GDM1 (cell line): ENCODE data around the gene LRRC73.
A peak's percentile ranks its signal among the peaks of the same experiment; 100 is the strongest.
"Not testable (repeated sequence)": the region's sequence is repeated elsewhere in the genome, so short reads cannot be mapped to it uniquely, and the experiment has no call there.

ENCODE experiments used
- DNase-seq: peaks from one replicate; lab custom pipeline; 2025; lab: John Stamatoyannopoulos, UW

The LRRC73 gene

GRCh38 chr6:43492673-43493072 is 17.5 kb downstream of the LRRC73 start:
- DNase-seq = no peak

DNA sequence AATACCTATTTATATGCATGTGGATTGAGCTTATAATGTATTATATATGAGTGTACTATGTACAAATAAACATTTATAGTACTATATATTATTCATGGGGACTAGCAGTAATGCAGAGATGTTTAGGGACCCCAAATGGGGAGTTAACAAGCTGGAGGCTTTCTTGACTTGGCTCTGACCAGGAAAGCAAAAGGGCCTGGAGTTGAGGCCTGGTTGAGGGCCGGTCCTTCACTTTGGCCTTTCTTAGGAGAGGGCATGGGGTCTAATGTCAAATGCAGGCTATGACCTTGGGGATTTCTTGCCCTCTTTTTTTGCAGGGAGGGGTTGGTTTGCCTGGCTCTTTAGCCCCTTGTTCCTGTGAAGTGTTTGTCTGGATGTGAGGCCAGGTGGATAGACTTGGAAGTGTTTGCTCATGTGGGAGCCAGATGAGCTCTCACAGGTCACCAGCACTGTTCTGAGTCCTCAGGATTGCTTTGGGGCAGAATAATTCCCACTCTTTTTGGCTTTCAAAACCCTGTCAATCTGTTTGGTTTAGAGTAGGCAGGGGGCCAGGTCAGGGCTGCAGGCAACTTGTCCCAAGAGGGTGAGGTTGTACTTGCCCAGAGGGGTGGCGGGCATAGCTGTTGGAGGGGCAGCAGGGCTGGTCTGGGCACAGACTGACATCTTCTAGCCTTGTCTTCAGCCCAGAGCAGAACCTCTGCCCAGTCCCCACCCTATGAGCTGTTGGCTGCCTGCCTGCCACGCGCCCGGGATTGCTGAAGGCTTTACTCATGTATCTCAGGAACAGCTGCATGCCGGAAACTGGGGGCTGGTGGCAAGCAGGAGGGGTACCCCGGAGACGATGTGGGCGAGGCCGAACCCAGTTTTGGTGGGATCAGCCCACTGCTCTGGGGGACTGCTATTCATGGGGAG is 18.1 kb downstream of the LRRC73 start:
- no peak for DNase-seq

DNA sequence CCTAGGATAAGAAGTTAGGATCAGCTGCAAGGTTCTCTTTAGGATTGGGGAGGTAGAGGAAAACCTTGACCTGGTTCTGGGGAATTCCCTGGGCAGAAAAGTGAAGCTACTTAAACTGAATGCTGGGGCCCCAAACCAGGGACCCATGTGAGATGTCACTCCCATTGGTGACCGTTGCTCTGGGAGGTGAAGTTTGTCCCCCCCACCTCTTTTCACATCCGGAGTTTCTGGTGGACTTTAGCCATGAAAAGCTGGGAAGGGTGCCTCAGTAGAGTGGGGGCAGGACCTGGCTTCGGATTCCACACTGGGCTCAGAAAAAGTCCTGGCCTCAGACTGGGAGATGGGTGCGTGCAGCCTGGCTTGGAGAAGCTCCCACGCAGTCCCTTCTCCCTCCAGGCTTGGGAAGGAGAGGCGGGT is 19.6 kb downstream of the LRRC73 start:
- DNase-seq = no peak

DNA sequence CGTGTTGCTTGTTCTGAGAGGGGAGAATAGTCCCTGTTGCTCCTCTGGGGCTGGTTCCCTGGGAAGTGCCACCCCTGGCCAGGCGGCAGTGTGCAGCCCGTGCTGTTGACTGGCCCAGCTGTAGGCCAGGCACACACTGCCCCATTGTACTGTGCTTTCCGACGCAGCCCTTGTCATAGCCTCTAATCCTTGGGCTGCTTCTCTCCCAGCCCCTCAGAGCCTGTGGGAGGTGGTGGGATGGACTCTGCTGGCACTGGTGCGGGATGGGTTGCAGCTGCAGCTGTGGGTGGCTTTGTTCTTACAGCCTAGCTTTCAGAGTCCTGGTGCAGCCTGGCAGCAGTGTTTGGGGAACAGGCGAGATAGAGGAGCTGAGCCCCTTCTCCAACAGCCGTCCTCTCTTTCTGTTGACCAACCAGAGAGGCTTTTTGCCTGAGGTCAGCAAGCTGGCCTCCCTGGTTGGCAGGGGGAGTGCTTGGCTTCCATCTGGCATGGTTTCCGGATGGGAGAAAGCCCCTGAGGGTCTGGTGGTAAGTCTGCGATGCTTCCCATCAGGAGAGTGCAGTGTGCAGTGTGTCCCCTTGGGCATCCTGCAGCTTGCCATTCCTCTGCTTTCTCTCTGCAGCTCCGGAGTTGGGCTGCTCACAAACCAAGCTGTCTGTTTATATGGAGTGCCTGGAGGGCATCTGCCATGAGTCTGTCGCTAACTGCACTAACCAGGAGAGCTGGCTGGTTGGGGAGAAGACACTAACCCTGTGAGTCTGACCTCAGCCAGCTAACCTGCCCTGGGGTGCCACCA is 20.7 kb downstream of the LRRC73 start:
- DNase-seq = no peak

DNA sequence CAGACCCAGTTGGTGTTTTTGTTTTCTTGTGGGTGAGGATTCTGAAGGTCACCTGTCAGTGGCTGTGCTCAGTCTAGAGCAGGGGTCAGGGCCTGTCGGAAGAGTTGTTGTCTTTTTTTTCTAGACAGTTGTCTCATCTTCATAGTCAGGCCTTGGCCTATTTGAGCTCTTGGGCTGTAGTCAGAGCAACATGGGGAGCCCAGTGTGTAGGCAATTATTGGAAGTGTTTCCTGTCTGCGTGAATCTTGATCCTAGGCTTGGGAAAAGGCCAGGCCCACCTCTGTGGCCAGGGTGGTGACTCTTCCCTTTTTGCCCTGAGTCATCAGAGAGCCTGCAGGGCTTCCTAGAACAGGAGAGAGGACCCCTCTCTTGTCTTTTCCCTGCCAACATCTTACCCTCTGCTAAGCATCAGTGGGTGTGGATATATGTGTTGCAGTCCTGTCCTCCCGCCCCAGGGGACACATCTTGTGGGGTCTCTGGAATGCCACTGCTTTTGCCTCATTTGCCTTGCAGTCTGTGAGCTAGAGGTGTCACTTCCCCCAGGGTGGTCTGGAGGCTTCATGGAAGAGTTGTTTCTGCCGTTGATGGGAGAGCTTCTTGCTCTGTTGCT is 21.4 kb downstream of the LRRC73 start:
- no peak for DNase-seq

- DNase-seq = no peak
Observed at GRCh38 chr6:43481591-43482236, 28.4 kb downstream of the LRRC73 start.

DNA sequence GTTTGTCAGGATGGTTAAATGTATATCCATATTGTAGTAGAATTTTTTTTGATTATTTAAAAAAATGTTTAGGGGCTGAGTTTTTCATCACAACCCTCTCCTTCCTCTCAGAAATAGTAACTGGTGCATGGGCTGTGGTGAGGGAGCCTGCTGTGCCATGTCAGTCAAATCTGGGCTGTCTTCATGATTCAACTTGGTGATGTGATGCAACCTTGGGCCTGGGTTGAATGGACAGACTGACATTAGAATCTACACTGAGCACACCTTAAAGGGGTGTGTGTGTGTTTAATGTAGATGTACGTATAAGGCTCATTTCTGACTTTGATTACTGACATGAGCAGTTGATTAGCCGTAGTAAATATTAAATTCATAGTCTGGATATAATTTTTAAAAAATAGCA is 29.1 kb downstream of the LRRC73 start:
- DNase-seq = no peak

DNA sequence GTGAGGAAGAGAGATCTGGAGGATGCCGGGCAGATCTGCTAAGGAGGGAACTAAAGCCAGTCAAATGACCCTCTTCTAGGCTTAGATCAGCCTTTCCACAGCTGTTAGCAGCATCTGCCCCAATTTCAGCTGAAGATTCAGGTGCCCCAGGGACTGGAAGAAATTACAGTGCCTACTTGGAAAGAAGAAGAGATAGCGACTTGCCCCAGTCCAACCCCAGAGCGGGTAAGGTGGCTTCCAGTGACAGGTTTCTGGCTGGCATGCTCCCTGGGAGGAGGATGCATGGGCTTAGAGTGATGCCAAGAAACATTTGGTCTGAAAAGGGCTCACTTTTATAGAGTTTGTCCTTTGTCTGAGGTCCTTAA is 32.2 kb downstream of the LRRC73 start:
- no peak for DNase-seq

DNA sequence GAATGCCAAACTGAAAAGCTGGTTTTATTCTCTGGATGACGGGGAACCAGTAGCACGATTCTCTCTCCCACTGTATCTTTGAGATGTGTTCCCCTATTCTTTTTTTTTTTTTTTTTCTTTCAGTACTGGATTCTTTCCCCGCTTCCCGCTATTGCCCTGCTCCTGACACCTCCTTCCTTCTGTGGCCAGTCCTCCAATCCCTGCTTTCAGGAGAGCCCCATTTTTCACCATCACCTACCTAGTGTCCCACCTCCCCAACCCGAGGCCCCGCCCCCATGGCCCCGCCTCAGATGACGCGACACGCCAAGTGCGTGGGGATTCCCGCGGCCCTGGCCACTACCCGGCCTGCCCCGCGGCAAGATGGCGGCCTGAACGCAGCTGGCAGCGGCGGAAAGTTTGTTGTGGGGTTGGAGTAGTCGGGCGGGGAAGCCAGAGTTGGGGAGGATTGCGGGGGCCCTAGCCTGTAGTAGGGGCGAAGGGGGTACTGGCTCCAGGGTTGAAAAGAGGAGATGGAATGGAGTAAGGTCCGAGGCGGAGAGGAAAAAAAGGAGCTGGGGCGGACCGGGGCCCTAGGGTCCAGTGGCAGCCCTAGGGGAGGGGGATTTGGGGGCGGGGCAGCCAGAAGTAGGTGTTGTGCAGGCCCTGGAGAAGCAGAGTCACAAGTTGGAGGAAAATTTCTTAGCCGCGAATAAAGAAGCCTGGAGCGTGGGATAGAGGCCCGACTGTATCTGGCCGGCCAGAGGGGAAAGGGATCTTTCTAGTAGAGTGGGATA is 32.7 kb downstream of the LRRC73 start, which contains the start of gene TJAP1:
TJAP1 (plus strand) TSS at position 336 of the 773 bp plus-strand sequence. CDS start 21,432 bp downstream, outside the sequence.
- peak; percentile 71 for DNase-seq

- no peak for DNase-seq
Observed at GRCh38 chr6:43476746-43477145, 33.4 kb downstream of the LRRC73 start.

GRCh38 chr6:43475516-43475915 is 34.6 kb downstream of the LRRC73 start:
- no peak for DNase-seq

GRCh38 chr6:43472515-43472914 is 37.6 kb downstream of the LRRC73 start:
- no peak for DNase-seq

DNA sequence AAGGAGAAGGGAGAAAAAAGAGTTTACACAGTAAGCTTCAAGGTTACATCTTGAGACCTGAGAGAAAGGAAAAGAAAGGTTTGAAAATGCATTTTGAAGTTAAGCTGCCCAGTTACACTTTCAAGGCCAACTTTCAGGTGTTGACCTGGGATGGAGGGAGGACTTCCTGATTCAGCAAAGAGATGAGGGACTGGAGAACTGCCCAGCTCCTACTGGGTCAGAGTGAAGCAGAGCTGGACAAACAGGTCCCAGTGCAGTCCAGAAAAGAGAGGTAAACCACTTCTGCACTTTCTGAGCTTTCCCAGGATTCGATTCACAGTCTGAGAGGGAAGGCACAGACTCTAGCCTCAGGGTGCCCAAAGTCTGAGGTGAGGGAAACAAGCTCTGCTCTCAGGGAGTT is 38.7 kb downstream of the LRRC73 start:
- no peak for DNase-seq

DNA sequence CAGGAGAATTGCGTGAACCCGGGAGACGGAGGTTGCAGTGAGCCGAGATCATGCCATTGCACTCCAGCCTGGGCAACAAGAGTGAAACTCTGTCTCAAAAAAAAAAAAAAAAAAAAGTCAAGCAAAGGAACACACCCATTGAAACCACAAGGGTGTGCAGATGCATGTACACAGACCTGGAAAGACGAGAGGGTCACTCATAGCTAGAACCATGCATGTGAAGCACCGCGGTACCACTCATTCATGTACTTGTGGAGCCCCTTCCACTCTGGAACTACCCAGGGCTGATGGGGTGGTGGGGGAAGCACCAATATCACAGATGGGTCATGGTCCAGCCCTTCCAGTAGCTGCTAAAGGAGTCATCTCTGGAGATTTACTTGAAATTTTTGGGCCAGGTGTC is 40.2 kb downstream of the LRRC73 start:
- DNase-seq = no peak

GRCh38 chr6:43468748-43469681 is 41.1 kb downstream of the LRRC73 start:
- no peak for DNase-seq

DNA sequence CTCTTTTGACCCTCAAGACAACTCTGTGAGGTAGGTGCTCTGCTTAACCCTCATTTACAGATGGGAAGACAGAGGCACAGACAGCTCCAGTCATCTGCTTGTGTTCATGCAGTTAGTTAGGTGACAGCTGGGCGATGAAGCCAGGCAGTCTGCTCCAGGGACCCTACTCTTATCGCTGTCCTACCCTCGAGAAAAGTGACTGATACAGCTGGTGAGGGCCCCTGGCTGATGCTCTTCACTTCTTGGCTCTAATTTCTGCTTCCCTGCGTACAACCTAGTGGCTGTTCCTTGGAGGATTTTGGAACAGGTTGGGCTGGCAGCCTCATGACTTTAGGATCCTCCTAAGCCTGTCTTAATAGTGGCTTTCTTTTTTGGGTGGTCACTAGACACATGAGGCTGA is 41.9 kb downstream of the LRRC73 start:
- no peak for DNase-seq

GRCh38 chr6:43467752-43468151 is 42.4 kb downstream of the LRRC73 start:
- DNase-seq = no peak

- not testable (repeated sequence) for DNase-seq
Observed at GRCh38 chr6:43467265-43467664, 42.9 kb downstream of the LRRC73 start.

GRCh38 chr6:43465948-43466347 is 44.2 kb downstream of the LRRC73 start:
- no peak for DNase-seq

GRCh38 chr6:43464337-43464736 is 45.8 kb downstream of the LRRC73 start:
- DNase-seq = no peak
